Frontal cortex (tissue), 4 donors: ENCODE data around the gene PCBP4. TPM values are rescaled to one million over a fixed set of nuclear protein-coding genes. Genes with fewer than 3 reads are reported as not detected.
A peak's percentile ranks its signal among the peaks of the same experiment; 100 is the strongest.

Experiments
- DNase-seq, 2 donors: peaks; one replicate each; pipeline ENCODE4 v3.0.0; 2012; ENCODE audit warnings: low spot score in 2 of 2
- FAIRE-seq: peaks from 2 replicates; lab custom pipeline; 2012; peaks lifted over from hg19 to GRCh38; lab: Jason Lieb, UNC
- total RNA-seq: library from RNA; depleted of rRNA; stranded (reverse); fragments of >200 nt; gene quantifications from one replicate; pipeline ENCODE4 v1.2.3, GENCODE V29; 2014
- donor health status: control.
- donor health status: control.
- donor health status: control.

The PCBP4 gene
- total RNA-seq, 1 donor from 2014 or later = 45.7 TPM

DNA sequence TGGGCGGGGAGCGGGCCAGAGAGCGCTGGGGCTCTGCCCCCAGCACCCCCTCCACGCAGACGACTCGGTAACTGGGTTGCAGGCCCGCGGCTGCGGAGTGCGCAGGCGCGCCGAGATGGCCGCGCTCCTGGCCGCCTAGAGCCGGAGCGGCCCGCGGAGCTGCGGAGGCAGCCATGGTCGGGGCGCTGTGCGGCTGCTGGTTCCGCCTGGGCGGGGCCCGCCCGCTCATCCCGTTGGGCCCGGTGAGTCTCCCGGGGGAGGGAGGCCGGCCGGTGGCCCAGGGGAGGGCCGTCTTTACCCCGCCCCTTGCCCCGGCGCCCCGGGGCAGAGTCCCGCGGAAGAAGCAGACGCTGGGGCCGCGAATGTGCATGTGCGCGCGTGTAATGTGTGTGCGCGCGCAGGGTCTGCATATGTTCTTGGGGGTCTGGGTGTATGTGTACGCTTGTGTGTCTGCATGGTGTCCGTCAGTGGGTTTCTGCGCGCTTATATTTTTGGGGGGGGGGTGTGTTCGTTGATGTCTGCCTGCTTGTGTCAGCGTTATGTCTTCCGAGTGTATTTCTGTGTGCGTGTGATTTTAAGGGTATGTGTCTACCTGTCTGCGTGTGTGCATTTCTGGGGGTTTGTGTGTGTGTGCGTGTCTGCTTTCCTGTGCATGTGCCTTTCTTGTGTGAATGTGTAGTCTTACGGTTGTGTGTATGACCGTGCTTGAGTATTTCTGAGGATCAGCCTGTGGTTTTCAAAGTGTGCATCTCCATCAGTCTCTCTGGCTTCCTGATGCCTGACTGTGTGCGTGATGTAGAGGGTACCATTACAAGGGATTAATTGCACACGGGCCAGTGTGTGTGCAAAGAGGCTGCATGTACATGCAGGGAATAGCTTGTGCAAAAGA lies 8.0 kb upstream of the PCBP4 start, which contains the start of gene ABHD14A:
Gene ABHD14A, plus strand, starts transcription at position 102 of the 889 bp plus-strand sequence. Its CDS starts 72 bp downstream, at position 174.
- DNase-seq = peak; percentile 83 to 87
- no peak for FAIRE-seq

DNA sequence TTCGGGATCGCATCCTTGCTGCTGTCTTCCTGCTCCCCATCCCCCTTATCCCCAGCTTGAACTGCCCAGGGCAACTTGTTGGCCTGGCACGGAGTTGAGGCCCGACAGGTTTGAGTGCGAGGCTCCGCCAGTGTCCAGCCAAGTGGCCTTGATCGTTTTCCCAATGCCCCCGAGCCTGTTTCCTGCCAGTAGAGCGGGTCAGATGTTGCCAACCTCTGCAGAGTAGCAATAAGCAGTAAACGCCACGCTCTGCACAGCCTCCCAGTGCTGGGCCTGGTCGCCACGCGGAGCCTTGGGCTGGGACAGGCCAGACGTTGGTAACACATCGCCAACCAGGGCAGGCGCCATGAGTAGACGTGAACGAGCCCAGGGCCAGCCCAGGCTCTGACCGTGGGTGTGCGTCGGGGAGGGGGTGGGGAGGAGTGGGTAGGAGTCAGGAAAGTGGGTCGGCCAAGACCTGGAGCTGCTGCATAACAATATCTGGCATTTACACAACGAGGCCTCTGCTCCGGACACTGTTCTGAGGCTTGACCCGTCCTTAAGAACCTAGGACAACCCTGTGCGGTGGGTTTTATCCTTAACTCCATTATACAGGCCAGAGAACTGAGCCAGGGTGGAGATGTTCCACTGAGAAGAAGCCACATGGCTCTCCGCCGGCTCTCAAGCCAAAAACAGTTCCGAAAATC lies 7.2 kb upstream of the PCBP4 start:
- DNase-seq (no peak), FAIRE-seq (no peak)

DNA sequence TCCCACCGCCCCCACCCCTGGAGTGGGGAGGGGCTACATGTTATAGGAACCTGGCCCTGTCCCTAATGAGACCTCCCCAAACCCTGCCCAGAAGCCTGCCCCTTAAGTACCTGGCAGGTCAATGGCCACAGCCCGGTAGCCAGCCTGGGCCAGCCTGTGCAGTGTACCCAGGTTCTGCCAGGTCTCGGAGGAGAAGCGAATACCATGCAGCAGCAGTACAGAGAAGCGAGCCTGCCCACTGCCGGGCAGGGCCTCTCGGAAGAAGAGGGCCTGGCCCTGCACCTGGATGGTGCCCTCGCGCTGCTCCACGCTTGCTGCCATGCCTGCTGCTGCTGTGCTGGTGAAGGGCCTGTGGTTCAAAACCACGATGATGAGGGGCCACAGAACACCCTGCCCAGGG lies 4.1 kb upstream of the PCBP4 start:
- FAIRE-seq = no peak
- no peak for DNase-seq

DNA sequence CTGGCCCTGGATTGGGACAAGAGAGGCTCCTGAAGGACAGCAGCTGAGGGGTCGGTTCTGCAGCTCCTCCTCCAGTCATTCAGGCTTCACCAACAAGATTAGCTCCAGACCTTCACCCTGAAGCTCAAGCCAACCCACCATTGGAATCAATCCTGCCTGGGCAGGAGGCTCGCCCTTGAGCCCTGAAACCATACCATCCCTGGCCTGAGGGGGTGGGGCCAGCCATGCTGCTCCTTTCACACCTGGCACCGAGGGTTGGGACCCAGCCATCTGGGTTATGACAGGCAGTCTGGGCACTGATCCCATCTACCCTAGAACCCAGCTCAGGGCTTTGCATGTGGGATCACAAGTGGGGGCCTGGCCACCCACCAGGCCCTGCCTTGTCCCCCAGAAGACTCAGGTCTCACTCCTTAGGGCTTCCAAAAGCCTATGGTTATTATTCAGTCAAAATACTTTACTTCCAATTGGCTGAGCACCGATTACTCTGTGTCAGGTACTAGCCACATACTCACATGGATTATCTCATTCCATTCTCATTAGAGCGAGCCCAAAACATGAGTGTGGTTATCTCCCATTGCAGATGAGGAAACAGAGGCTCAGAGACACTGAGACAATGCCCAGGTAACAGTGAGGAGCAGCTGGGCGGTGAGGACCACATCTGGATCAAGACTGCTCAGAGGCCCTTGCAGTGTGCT lies 3.5 kb upstream of the PCBP4 start:
- DNase-seq = no peak

DNA sequence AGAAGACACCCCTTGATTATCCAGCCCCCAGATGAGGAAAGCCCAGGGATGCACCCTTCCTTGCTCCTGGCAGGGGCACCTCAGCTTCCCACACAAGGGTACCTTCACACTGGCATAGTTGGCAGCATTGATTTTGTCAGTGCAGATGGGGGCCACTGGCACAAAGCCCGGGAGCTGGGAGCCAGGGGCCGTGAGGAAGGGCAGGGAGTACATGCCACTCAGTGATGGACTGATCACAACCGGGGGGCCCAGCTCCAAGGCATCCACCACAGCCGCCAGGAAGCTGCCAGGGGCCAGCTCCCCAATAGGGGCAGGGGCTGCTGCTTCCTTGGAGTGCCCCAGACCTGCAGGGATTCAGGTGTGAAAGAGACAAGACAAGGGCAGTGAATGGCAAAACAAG lies 2.6 kb upstream of the PCBP4 start:
- FAIRE-seq = no peak

More for the DNA sequence above, 3.5 kb upstream of the PCBP4 start:
- FAIRE-seq = no peak

DNA sequence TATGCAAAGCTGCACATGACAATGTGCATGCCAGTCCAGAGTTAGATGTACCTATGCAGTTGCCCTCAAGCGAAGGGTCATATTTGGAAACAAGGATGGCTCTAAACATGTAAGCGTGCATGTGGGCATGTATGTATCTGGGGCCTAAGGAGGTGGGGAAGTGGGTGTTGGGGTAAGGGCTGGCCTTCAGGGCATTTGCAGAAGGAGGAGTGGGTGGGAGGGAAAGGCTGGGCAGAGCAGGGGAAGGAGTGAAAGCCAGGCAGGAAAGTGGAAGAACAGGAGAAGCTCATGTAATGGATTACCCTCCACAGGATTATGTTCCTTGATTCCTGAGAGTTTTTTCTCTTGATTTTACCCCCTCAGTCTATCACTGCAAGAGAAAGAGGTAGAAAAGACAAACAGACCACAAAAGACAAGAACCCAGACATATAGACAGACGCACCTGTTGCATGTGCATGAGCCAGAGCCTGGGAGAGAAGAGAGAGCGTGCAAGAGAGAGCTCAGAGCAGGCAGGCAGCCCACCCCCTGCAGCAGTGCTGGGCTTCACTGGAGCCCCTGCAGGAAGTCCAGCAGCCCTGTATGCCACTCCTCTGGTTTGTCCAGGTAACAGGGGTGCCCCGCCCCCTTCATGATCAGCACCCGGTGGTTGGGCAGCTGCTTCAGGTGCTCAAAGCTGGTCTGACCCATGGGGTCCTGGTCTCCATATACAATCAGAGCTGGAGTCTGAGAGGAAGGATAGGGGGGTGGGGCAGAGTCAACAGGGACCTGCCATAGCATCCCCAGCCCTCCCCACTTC lies 1.8 kb upstream of the PCBP4 start:
- FAIRE-seq (no peak), DNase-seq (no peak)

More for the DNA sequence above, 2.6 kb upstream of the PCBP4 start:
- no peak for DNase-seq

DNA sequence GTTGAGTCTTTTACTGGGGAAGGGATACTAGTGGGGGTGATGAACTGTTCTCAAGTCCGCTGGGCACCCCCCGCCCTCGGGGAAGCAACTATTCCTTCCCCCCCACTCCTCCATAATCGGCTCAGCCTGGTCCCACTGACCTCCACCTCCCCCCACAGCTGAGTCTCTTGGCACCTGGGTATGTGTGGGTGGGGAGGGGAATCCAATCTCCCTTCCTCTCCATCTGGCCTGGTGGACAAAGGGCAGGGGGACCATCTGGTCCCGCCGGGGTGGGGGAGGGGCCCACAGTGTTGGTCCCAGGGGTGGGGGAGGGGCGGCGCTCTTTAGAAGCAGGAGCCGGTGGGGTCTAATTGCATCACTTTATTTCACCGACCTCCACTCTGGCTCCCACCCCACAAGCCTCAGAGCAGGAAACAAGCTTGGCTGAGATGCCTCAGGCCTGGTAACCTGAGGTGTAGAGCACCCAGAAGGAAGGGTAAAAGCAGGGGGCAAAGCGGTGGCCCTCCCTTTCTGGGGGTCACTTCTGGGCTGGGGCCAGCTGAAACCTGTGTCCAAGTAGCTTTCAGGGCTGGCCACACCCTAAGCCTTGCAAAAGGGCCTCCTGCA lies 1.0 kb upstream of the PCBP4 start:
- no peak for FAIRE-seq
- no peak for DNase-seq

DNA sequence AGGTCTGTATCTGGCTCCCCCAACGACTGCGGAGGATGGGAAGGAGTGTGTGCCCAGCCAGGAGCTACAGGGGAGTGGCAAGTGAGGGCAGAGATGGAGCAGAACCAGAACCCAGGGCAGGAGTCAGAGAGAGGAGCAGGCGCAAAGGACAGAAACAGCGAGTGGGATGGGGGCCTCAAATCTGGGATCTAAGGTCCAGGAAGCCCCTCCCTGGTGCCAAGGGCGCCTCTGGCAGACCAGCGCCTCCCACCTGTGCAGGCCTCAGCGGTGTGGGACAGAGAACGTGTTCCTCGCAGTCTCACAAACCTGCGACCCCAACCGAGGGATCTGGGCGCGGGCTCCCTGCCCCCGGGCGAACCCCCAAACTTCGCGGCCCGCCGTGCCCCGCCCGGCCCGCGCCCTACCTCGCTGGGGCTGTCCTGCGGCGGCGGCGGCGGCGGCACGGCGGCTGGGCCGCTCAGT lies 301 bp downstream of the PCBP4 start:
- FAIRE-seq = no peak
- DNase-seq = no peak

DNA sequence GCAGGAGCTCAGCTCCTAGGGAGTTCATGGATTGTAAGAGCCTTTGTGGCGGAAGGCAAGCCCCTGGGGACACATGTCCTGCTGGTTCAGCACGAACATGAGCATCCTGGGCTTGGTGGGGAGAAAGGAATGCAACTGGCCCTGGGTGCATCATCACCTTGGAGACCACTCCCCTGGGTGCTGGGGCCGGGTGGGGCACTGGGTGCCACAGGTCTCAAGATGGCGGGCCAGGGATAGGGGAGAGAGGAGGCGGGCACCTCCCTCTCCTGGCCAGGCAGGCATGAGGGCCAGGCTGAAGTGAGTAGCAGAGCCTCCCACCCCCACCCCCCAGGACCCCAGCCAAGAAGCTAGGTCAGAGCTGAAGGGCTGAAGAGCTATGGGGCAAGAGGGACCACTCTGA lies 768 bp downstream of the PCBP4 start:
- FAIRE-seq (no peak), DNase-seq (no peak)

DNA sequence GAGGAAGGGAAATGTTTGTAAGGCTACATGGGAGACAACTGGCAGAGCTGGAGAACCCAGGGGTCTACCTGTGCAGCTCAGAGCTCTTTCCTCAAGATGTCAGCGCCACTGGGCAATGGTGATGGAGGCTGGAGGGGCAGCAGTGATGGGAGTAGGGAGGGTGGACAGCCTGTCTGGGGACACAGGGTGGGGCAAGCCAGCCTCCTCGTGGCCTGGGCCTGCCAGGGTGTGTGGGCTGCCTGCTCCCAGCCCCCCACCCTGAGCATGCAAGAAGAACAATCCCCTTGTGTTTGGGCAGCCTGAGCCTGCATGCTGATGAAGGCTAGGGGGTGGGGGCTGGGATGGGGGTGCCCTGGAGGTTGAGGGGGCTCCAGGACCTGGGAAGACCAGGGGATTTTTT lies 1.2 kb downstream of the PCBP4 start:
- FAIRE-seq = no peak
- DNase-seq = peak in 1 of 2 donors; percentile 73

DNA sequence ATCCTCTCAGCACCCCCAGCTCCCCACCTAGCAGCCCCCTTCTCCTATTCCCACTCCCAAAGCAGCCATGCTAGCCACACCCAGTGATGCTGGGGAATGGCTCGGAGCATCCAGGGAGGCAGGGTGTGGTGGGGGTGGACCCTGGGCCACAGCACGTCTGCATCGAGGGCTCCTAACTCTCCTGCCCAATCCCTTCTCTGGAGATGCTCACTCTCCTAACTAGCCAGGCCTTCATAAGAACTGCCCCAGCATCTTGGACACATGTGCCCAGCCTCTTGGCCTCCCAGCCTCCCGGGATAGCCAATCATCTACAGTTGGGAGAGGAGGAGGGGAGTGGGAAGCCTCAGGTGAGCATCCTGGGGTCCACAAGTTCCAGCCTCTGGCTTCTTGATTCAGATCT lies 2.7 kb downstream of the PCBP4 start:
- DNase-seq = no peak
- no peak for FAIRE-seq

DNA sequence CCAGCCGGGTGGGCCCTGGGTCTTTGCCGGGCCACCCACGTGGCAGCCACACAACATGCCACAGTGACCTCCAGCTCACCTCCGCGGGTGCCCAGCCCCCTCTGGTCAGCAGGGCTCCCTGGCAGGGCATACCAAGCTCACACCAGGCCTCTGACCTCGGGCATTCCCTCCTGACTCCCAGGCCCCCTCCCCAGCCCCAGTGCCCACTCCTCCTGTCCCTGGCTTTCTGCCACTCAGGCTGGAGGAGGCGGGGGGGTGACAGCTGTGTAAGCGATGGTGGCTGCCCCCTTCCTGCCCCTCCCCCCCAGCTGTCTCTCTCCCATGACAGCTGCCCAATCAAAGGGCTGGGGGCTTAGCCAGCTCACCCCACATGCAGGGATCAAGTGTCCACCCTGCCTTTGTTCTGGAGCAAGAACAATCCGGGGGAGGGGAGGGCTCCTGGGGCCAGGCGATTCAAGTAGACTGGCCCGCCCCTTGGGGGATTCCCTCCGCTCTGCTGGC lies 3.3 kb downstream of the PCBP4 start:
- FAIRE-seq = no peak
- DNase-seq = no peak

DNA sequence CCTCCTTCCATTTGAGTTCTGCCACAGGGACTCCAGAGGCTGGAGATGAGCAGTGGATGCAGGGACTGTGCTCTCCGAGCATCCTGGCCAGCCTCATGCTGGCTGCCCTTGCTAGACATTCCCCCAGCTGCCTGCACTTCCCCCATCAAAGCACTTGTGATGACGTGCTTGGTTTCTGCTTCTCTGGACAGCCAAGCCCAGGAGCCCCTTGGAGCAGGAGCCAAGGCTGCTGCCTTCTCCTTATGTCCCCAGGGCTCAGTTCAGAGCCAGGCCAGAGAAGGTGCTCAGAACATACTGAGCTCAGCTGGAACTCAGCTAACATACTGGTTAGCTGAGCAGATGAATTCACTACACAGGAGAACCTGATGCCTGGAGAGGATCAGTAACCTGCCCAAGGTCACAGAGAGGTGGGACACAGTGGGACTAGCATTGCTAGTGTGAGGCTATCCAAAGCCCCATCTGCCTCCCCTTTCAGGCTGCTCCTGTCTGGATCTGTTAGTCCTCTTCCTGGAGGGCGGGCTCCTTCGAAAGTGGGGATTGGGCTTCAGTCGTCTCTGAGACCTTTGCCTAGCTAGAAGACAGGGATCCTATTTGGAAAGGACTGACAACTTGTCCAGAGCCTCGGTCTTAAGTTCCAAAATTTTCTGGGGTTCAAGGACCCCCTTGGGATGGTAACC lies 4.3 kb downstream of the PCBP4 start:
- FAIRE-seq (no peak), DNase-seq (no peak)

DNA sequence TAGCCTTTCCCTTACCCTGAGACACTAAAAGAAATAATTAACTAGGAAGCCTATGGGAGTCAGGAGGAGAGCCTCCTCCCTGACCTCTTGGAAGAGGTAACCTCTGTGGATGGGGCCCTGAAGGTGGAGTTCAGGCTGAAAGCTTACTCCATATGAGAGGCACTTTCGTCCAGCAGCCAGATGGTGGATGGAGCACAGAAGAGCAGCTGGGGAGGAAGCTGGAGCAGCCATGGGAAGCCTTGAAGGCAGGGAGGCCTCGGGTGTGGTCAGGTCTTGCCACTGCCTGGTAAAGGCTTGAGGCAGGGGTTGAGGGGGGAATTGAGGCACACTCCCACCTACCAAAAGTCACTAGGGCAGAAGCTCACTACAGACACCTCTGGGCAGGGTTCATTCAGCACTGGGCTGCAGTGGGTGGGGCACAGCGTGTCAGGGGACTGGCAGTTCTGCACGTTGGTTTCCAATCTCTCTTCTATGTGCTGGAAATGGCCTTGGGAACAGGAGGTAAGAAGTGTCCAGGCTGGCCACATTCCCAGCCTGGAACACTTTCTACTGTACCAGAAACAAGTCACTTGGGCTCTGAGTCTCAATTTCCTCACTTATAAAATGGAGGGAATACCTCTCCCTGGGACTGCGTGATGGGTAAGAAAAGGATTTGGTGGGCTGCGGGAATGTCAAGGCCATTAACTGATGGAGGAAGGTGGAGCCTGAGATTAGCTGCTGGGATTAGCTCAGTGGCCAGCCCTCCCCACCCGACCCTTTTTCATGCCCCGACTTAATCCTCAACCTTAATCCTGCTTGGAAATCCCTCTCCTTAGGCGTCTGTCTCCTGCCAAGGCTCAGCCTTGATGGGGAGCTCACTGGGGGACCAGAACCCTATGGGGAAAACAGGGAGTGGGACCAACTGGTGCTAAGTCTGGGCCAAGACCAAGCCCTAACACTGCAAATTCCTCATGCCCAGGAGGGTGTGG lies 5.4 kb downstream of the PCBP4 start:
- FAIRE-seq = no peak
- DNase-seq = no peak

DNA sequence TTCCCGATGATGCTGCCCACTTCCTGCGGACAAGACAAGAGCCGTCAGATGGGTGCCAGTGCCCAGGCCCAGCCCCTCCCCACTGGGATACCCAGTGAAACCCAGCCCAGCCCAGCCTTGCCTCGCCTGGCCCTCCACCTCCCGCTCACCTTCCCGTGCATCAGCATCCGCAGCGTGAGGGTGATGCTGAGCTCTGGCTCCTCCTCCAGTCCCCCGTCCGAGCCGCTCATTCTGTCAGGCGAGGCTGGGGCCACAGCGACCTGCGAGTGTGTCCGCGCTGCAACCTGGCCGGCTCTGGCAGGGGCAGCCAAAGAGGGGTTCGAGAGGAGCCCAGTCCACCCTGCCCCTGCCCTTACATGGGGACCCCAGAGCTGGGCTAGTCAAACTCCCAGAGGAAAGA lies 6.2 kb downstream of the PCBP4 start:
- DNase-seq = no peak
- no peak for FAIRE-seq

DNA sequence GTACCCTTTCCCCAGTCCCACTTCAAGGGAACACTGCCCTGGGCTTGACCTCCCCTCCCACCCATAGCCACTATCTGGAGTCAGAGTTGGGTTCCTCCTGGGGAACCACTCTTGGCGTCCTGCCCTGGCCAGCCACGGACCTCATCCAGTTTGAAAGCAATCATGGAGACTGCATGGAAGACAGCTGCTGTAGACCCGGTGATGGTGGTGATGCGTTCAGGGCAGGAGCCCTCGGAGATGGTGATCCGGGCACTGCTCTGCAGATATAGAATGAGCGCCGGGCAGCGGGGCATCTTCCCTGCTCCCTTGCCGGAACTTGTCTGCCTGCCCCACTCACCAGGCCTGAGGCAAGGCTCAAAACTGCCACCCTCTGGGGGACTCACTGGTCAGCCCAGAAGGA lies 6.9 kb downstream of the PCBP4 start:
- DNase-seq (no peak), FAIRE-seq (no peak)

DNA sequence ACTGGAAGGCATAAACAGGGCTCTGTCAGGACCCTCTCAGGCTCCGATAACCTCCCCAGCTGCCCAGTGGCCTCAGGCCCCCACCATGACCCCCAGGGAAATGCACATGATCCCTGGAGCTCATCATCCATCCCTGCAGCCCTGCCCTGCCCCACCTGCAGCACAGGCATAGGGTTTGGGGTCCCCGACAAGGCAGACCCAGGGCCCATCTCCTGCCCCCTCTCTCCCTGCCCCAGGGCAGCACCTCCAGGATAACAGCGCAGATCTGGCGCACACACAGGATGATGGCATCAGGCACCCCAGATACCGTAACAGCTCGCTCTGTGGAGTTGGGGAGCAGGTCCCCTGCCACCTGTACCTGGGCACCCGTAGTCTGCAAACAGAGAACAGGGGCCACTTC lies 7.6 kb downstream of the PCBP4 start:
- no peak for FAIRE-seq
- DNase-seq = no peak
